Mesangial cell (primary cell): Measurements from ENCODE around the gene TNFSF12. TPM values are rescaled to one million over a fixed set of nuclear protein-coding genes. Genes with fewer than 3 reads are reported as not detected.

Experiments
- total RNA-seq: library from RNA; depleted of rRNA; stranded (reverse); fragments of >200 nt; gene quantifications from 2 replicates; pipeline ENCODE4 v1.2.3, GENCODE V29; 2015

The TNFSF12 gene, protein sequence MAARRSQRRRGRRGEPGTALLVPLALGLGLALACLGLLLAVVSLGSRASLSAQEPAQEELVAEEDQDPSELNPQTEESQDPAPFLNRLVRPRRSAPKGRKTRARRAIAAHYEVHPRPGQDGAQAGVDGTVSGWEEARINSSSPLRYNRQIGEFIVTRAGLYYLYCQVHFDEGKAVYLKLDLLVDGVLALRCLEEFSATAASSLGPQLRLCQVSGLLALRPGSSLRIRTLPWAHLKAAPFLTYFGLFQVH
- 13.5 and 25.2 TPM in 2 replicates for total RNA-seq

DNA sequence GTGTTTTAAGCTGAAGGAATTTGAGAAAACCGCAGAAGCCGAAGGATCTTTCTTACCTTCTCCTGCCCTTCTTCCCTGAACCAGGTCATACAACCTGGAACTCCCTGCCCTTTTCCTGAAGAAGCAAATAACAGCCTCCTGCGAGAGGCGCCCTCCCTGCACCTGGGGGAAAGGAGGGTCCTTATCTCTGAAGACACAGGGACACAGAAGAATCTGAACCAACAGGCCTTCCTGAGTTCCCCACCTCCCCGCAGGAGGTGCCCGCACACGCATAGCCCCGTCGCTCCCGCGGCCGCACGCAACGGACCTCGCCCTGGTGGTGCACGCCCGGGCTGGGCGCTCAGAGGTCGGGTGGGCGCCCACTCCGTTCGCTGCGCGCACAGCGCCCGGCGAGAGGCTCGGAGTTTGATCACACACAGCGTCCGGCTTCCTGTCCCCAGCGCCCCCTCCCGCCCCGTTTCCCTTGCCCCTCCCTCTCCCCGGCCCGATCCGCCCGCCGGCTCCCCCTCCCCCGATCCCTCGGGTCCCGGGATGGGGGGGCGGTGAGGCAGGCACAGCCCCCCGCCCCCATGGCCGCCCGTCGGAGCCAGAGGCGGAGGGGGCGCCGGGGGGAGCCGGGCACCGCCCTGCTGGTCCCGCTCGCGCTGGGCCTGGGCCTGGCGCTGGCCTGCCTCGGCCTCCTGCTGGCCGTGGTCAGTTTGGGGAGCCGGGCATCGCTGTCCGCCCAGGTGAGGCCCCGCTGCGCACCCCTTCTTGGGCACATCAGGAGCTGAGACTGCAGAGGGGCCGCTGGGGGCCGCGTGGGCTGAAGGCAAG is at the start of gene TNFSF12:
Gene TNFSF12, plus strand, starts transcription at position 474 of the 816 bp plus-strand sequence. Its CDS starts 96 bp downstream, at position 570.

DNA sequence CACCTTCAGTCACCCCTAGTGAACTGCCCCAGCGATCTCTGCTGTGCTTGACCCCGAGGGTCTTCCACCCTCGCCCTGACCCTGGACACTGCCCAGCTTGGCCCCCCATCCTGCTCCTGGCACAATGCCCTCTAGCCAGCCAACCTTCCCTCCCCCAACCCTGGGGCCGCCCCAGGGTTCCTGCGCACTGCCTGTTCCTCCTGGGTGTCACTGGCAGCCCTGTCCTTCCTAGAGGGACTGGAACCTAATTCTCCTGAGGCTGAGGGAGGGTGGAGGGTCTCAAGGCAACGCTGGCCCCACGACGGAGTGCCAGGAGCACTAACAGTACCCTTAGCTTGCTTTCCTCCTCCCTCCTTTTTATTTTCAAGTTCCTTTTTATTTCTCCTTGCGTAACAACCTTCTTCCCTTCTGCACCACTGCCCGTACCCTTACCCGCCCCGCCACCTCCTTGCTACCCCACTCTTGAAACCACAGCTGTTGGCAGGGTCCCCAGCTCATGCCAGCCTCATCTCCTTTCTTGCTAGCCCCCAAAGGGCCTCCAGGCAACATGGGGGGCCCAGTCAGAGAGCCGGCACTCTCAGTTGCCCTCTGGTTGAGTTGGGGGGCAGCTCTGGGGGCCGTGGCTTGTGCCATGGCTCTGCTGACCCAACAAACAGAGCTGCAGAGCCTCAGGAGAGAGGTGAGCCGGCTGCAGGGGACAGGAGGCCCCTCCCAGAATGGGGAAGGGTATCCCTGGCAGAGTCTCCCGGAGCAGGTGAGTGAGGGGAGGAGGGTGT is 9.9 kb downstream of the TNFSF12 start, which contains the start of gene TNFSF13:
Gene TNFSF13, plus strand, starts transcription at position 207 of the 776 bp plus-strand sequence. Its CDS starts 290 bp downstream, at position 497.

DNA sequence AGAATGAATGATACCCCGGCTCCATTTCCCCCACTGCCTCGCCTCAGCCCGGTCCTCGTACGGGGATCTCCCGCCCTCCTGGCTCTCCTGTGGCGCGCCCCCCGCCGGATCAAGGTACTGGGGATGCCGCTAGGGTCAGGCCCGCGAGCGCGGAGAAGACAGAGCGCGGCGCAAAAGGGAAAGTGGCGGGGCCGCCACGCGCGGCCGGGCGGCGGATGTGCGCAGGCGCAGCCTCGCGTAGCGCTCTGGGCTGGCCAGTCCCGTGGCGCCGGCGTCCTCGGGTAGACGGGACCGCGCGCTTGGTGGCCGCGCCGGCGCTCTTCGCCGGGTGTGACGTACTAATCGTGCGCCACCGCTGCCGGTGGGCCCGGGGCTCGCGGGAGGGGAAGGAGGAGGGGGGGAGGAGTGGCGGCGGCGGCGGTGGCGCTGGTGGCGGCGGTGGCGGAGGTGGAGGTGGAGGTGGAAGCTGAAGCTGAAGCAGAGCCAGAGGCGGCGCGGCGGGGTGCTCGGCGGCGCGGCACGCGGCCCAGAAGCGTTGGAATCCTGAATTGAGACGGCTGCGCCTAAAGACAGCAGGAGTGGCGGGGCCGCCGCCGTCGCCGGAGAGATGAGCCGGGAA is 12.8 kb downstream of the TNFSF12 start, which contains the start of gene SENP3:
Gene SENP3, plus strand, starts transcription at position 331 of the 619 bp plus-strand sequence. CDS start 1,158 bp downstream, outside the sequence.

DNA sequence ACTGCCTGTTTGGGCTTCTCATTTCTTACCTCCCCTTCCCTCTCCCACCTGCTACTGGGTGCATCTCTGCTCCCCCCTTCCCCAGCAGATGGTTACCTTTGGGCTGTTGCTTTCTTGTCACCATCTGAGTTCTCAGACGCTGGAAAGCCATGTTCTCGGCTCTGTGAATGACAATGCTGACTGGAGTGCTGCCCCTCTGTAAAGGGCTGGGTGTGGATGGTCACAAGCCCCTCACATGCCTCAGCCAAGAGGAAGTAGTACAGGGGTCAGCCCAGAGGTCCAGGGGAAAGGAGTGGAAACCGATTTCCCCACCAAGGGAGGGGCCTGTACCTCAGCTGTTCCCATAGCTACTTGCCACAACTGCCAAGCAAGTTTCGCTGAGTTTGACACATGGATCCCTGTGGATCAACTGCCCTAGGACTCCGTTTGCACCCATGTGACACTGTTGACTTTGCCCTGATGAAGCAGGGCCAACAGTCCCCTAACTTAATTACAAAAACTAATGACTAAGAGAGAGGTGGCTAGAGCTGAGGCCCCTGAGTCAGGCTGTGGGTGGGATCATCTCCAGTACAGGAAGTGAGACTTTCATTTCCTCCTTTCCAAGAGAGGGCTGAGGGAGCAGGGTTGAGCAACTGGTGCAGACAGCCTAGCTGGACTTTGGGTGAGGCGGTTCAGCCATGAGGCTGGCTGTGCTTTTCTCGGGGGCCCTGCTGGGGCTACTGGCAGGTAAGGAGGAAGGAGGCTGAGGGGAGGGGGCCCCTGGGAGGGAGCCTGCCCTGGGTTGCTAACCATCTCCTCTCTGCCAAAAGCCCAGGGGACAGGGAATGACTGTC is 30.4 kb downstream of the TNFSF12 start, which contains the start of gene CD68:
Gene CD68, plus strand, starts transcription at position 638 of the 833 bp plus-strand sequence. Its CDS starts 40 bp downstream, at position 678.

DNA sequence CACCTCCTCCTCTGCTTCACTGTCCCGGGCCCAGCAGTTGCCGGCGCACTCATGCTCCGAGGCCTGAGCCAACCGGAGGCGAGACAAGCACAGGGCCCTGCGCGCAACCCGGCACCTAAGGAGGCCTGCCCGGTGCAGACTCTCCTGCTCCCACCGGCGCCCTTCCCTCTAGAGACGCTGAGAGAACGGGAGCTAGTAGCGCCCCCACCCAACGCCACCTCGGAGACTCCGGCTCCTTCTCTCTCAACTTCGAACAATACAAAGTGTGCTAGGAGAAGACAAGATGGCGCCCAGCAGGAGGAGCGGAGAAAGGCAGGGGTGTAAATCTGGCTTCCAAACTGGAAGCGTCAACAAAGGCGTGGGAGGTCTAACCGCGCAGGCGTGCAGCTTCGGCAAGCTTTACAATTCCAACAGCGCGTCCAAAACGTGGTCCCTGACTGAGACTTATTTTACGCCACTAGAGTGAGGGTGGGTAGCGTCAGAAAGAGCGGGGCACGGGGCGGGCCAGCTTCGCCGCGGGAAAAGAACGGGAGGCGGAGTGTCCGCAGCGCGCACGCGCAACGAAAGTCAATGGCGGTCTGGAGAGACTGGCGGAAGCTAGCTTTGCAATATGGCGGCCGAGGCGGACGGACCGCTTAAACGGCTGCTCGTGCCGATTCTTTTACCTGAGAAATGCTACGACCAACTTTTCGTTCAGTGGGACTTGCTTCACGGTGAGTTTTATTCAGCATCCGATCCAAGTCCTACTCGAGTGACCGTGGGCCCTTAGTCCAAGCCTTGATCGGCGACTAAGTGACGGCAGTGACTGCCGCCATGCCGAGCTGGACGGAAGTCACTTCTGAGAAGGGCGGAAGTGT is 34.6 kb downstream of the TNFSF12 start, which contains the start of gene MPDU1:
Gene MPDU1, plus strand, starts transcription at position 600 of the 857 bp plus-strand sequence. Its CDS starts 11 bp downstream, at position 611.

DNA sequence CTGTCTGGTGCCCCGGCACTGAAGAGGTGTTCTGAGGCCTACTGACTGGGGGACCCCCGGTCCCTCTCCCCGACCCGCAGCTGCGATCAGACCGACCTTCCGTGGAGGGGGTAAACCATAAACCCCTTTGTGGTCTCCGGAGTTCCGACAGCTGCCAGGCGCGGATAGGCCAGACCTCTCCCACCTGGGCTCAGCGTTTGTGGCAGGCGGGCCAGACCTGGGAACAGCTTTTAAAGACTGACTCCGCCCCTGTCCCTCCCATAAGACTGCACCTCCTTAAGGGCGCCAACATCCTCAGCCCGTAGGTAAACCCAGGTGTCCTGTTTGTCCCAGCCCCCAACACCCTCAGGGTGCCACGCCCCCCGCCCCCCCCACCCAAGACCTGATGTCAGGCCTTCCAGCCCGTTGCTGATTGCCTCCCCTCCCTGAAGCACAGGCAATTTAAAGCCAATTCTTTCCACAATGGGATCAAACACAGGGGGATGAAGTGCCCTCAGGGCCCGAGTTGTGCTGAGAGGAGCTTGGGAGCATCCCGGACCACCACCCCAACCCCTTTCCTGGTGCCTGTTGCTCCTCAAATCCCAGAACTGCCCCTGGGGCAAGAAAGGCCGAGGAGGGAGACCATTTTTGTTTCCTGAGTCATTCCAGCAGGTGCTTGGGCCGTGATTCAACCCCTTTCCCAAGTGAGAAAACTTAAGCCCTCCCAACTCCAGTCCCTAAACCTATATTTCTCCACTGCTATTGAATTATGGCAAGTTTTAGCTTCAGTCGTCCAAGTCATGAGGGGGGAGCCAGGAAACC is 41.2 kb downstream of the TNFSF12 start, which contains the start of gene SOX15:
Gene SOX15, minus strand, starts transcription at position 204 of the 801 bp plus-strand sequence. CDS start 418 bp downstream, outside the sequence.

Other genes with a start within 250 kb of the TNFSF12 start
- gene EIF5A, start 241.4 kb upstream of the TNFSF12 start, total RNA-seq = 263 and 774 TPM in 2 replicates
- 42.2 and 68.3 TPM in 2 replicates for gene GPS2, start 233.7 kb upstream of the TNFSF12 start, total RNA-seq
- gene NEURL4, start 219.7 kb upstream of the TNFSF12 start, total RNA-seq = 13.1 and 14.7 TPM in 2 replicates
- 0.38 and 0.65 TPM in 2 replicates for gene ACAP1, start 212.5 kb upstream of the TNFSF12 start, total RNA-seq
- gene KCTD11, start 196.9 kb upstream of the TNFSF12 start, total RNA-seq = 13.5 and 19.6 TPM in 2 replicates
- gene TMEM95, start 193.9 kb upstream of the TNFSF12 start, total RNA-seq = not detected in 2 replicates
- 2.6 and 4.6 TPM in 2 replicates for gene TNK1, start 168.0 kb upstream of the TNFSF12 start, total RNA-seq
- 69.7 and 127 TPM in 2 replicates for gene PLSCR3, start 154.5 kb upstream of the TNFSF12 start, total RNA-seq
- 250 and 289 TPM in 2 replicates for gene TMEM256, start 145.0 kb upstream of the TNFSF12 start, total RNA-seq
- 9.3 and 24.3 TPM in 2 replicates for gene NLGN2, start 141.2 kb upstream of the TNFSF12 start, total RNA-seq
- not detected in 2 replicates for gene SPEM1, start 128.7 kb upstream of the TNFSF12 start, total RNA-seq
- not detected in 2 replicates for gene SPEM2, start 123.4 kb upstream of the TNFSF12 start, total RNA-seq
- not detected in 2 replicates for gene SPEM3, start 120.2 kb upstream of the TNFSF12 start, total RNA-seq
- gene TMEM102, start 113.6 kb upstream of the TNFSF12 start, total RNA-seq = 12.9 and 19.5 TPM in 2 replicates
- gene FGF11, start 109.5 kb upstream of the TNFSF12 start, total RNA-seq = 0.49 and 2.2 TPM in 2 replicates
- 6.4 and 17.1 TPM in 2 replicates for gene CHRNB1, start 104.0 kb upstream of the TNFSF12 start, total RNA-seq
- 17.9 and 31.6 TPM in 2 replicates for gene ZBTB4, start 69.4 kb upstream of the TNFSF12 start, total RNA-seq
- gene SLC35G6, start 67.6 kb upstream of the TNFSF12 start, total RNA-seq = not detected in 2 replicates
- gene POLR2A, start 64.7 kb upstream of the TNFSF12 start, total RNA-seq = 74.3 and 158 TPM in 2 replicates
- gene TNFSF13, start 9.7 kb downstream of the TNFSF12 start, total RNA-seq = 0.81 and 4.7 TPM in 2 replicates
- gene SENP3, start 12.9 kb downstream of the TNFSF12 start, total RNA-seq = 61.2 and 89.3 TPM in 2 replicates
- gene CD68, start 30.6 kb downstream of the TNFSF12 start, total RNA-seq = 12.1 and 20.0 TPM in 2 replicates
- gene MPDU1, start 34.8 kb downstream of the TNFSF12 start, total RNA-seq = 113 and 243 TPM in 2 replicates
- 0.98 and 4.3 TPM in 2 replicates for gene SOX15, start 41.0 kb downstream of the TNFSF12 start, total RNA-seq
- 41.2 and 42.3 TPM in 2 replicates for gene FXR2, start 65.8 kb downstream of the TNFSF12 start, total RNA-seq
- gene SAT2, start 78.8 kb downstream of the TNFSF12 start, total RNA-seq = 28.4 and 40.6 TPM in 2 replicates
- gene SHBG, start 81.1 kb downstream of the TNFSF12 start, total RNA-seq = 0.89 TPM in 1 of 2 replicates, not detected in the other
- gene ATP1B2, start 101.9 kb downstream of the TNFSF12 start, total RNA-seq = 0.13 TPM in 1 of 2 replicates, not detected in the other
- gene TP53, start 138.4 kb downstream of the TNFSF12 start, total RNA-seq = 66.6 and 70.0 TPM in 2 replicates
- gene WRAP53, start 139.4 kb downstream of the TNFSF12 start, total RNA-seq = 11.2 and 36.3 TPM in 2 replicates
- 0.81 and 3.8 TPM in 2 replicates for gene EFNB3, start 156.1 kb downstream of the TNFSF12 start, total RNA-seq
- gene DNAH2, start 168.7 kb downstream of the TNFSF12 start, total RNA-seq = under 0.01 and 0.16 TPM in 2 replicates